HG03025 (cell line): ENCODE results near the gene GRIN2D.
A peak's percentile ranks its signal among the peaks of the same experiment; 100 is the strongest.

Source experiments
- ATAC-seq: cut with Tn5 transposase; IDR thresholded peaks from one replicate; pipeline ENCODE4 v1.9.1; 2021; ENCODE audit warnings: mild to moderate bottlenecking, moderate library complexity; ENCODE audit not compliant: unreplicated experiment, low FRiP score

Gene GRIN2D

DNA sequence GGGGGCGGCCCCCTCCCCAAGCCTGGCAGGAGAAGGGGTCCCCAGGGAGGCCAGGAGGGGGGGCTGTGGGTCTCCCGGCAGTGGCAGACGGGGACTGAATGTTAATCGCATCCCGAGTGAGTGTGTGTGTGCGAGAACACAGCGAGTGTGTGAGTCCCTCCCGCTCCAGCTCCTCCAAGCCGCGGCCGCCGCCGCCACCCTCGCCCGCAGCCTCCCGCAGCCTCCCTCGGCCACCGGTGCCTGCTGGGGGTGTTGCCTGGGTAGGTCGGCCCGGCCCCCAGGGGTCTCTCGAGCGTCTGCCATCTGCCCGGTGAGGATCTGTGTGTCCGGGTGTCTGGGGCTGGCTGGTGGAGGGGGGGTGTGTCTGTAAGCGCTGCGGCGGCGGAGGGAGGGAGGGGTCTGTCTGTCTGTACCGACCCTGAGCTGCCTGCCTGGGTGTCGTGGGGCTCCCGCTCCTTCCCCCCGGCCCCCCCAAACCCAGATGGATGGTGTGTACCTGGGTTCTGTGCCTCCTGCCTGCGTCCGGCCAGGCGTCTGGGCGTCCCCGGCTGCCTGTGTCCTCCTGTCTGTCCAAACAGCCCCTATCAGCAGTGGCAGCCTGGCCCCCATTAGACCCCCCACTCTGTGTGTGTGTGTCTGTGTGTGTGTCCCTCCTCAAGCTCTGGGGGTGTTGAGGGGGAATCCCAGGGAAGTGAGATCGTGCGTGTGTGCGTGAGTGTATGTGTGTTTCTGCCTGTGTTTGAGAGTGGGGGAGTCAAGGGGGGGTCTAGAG is at the start of gene GRIN2D:
TSS of gene GRIN2D (plus strand) at position 110 of the 772 bp plus-strand sequence. CDS start 4,725 bp downstream, outside the sequence.
- no peak for ATAC-seq

DNA sequence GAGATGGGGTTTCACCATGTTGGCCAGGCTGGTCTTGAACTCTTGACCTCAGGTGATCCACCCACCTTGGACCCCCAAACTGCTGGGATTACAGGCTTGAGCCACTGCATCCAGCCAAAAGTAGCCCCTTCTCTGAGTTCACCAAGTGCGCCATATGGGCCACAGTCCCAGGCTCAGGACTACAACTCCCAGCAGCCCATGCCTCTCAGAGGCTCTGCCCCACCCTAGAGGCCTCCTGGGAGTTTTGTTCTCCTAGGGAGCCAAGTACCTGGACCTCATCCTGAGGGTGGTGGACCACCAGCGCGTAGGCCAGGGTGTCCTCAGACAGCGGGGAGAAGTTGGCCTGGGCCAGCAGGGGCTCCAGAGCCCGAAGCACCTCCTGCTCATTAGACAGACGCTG is 48.6 kb upstream of the GRIN2D start:
- ATAC-seq, result no peak

DNA sequence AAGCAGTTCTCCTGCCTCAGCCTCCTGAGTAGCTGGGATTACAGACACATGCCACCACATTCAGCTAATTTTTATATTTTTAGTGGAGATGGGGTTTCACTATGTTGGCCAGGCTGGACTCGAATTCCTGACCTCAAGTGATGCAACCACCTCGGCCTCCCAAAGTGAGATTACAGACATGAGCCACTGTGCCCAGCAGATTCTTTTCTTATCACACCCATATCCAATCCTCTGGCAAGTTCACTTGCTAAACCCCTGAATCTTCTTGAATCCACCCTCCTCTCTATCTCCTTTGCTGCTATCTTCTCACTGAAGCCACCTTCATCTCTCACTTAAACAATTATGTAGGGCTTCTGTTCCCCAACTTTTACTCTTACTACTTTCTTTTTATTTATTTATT is 47.3 kb upstream of the GRIN2D start:
- no peak for ATAC-seq

DNA sequence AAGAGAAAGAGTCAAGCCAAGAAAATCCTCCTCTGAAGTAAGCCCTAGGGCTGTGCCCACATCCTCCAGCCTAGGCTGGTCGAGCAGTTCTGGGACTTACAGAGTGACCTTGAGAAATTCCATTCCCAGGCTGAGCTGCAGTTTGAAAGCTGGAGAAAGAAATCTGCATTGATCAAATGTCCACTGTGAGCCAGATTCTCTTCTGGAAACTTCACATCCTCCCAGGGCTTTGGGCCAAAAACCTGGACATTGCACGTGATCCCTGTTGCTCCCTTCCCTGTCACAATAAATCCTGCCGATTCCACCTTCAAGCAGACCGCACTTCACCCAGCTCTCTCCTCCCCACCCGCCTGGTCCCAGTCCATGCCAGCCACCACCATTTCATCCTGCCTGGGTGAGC is 45.4 kb upstream of the GRIN2D start:
- no peak for ATAC-seq

DNA sequence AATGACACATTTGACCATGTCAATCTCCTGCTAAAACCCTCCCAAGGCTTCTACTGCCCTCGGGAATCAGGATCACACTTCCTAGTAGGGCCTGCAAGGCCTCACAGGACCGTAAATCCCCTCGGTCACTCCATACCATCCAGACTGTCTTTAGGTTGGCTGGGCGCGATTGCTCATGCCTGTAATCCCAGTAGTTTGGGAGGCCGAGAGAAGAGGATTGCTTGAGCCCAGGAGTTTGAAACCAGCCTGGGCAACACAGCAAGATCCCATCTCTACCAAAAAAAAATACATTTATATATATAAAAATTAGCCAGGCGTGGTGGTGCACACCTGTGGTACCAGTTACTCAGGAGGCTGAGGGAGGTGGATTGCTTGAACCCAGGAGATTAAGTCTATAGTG is 44.7 kb upstream of the GRIN2D start:
- no peak for ATAC-seq

DNA sequence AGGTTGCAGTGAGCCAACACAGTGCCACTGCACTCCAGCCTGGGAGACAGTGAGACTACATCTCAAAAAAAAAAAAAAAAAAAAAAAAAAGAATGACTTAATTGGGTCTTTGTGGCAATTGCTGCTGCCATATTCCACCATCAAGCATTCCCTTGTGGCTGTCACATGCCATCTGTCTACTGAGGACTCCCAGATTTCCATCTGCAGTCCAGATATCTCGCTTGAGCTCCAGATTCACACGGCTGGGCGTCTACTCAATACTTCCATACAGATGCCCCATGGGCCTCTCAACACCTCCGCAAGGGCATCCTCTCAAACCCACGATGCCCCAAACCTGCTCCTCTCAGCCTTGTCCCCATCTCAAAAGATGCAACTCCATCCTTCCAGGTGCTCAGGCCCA is 42.6 kb upstream of the GRIN2D start:
- no peak for ATAC-seq

DNA sequence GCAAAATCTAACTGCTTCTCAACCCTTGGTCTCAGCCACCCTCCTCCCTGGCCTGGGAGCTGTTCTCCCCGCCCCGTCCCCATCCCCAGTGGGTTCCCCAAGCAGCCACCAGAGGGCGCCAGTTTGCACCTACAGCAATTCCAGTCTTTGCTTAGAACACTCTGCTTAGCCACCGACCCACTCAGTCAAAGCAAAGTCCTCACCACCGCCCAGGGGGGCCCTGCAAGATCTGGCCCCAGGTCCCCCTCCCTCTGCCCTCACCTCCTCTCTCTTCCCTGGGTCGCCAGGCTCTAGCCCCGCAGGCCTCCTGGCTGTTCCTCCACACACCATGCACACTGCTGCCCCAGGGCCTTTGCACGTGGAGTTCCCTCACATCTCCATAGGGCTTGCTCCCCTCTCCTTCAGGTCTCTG is 42.1 kb upstream of the GRIN2D start:
- ATAC-seq, result no peak

DNA sequence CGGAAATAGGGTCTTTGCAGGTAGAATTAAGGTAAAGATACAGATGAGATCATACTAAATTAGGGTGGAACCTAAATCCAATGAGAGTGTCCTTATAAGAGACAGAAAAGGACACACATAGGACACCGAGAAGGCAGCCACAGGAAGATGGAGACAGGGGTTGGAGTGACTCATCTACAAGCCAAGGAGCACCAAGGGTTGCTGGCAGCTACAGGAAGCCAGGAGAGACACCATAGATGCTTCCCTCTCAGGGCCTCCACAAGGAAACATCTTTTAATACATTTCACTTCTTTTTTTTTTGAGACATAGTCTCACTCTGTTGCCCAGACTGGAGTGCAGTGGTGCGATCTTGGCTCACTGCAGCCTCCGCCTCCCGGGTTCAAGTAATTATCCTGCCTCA is 39.8 kb upstream of the GRIN2D start:
- no peak for ATAC-seq

DNA sequence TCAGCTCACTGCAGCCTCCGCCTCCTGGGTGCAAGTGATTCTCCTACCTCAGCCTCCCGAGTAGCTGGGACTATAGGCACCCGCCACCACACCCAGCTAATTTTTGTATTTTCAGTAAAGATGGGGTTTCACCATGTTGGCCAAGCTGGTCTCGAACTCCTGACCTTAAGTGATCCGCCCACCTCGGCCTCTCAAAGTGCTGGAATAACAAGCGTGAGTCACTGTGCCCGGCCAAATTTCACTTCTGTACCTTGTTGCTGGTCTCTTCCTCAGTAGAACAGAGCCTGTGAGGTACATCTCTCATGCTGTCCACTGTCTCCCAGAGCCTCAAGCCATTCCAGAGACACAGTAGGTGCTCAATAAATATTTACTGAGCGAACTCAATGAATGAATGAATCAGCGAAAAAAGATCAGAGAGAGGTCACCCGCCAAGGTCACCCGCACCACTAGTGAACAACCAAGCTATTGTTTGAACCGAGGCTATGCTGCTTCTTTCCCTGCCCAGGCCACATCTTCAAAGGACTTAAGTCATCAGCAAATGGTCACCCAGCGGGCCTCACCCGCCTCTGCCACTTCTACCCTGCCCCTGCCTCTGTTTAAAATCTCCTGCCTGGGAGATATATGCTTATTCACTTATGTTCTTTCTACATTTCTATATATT is 39.0 kb upstream of the GRIN2D start:
- no peak for ATAC-seq

DNA sequence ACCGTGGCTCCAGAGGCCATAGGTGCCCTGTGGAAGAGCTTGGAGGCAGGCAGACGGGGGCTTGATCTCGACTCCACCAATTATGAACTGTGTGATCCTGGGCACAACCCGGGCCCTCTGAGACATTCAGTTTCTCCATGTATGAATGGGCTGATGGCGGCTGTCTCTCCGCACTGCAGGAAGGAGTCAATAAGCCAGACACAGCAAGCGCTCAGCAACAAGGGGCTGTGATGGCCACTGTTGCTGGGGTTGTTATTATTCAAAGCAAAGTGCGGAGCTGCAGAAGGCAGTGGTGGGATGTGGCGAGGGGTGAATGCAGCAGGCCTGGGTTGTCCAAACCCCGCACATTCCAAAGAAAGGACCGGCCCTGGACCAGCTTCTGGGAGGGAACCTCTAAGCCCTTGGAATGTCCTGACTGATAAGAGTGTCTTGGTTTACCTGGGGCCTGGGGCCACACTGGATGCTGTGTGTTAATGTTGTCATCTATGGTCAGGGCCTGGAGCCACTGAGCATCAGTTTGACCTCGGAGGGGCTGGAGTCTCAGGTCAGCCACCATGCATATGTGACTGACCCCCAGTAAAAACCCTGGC is 38.0 kb upstream of the GRIN2D start:
- no peak for ATAC-seq

DNA sequence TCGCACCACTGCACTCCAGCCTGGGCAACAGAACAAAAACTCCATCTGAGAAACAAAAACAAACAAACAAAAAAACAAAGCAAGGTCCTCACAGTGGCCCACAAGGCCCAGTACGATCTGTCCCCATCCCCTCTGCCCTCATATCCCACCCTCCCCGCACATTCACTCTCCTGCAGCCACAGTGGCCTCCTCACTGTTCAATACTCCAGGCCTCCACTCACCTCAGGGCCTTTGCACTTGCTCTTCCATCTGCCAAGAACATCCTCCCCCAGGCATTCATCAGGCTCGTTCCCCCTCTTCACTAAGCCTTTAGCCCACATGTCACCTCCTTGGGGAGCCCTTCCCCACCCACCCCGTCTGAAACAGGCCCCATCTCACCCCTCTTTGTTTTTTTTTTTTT is 34.3 kb upstream of the GRIN2D start:
- ATAC-seq, result no peak

DNA sequence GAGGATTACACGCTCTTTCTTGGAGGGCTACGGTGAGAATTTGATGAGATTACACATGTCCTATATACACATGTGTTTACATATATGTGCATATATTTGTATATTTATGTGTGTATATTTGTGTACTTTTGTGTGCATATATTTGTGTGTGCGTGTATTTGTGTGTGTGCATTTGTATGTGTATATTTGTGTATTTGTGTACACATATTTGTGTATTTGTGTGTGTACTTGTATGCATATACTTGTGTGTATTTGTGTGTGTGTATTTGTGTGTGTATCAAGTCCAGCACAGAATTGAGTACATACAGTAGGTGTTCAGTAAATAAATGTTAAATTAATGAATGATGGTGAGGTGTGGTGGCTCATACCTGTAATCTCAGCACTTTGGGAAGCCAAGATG is 31.6 kb upstream of the GRIN2D start:
- ATAC-seq, result no peak

DNA sequence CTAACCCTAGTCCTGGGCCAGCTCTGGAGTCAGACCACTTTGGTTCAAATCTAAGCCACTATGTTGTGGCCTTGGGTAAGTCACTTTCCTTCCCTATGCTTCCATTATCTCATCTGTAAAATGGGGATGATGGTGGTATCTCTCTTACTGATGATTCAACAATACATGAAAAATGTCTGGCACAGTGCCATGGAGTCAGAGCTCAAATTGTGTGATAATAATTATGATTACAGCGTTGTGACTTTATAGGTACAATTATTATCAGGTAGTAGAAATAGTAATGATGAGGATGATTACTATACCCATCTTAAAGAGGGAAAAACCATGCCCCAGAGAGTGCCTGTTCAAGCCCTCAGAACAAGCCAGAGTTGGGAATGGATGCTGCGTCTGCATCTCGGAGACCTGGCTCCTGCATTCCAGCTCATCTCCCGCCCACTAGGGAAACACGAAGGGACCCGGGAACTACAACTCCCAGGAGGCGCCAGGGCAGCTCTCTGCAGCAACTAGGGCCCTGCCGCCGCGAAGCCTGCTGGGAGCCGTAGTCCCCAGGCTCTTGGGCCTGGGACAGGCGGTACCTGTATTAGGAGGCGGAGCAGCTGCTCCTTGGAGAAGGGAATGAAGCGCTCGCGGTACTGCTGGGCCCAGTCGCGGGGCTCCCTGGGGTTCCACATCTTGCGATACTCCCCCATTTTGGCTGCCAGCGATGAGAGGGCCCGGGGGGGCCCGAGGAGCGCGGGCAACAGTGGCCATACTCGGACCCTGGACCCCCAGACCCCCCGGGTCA is 30.6 kb upstream of the GRIN2D start:
- ATAC-seq, result peak; percentile 41

DNA sequence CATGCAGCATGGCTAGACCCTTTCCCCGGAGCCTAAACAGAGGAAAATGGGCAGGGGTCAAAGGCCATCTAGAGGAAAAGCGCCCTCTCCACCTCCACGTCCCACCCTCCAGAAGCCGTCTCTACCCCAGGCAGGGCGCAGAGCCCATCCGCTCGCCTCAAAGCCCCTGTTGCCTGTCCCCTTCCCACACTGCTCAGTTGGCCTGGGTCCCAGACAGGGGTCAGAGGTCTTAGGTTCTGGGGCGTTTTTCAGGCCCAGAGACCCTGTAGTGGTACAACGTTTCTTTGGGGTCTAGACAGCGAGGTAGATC is 30.0 kb upstream of the GRIN2D start:
- peak; percentile 19 for ATAC-seq

DNA sequence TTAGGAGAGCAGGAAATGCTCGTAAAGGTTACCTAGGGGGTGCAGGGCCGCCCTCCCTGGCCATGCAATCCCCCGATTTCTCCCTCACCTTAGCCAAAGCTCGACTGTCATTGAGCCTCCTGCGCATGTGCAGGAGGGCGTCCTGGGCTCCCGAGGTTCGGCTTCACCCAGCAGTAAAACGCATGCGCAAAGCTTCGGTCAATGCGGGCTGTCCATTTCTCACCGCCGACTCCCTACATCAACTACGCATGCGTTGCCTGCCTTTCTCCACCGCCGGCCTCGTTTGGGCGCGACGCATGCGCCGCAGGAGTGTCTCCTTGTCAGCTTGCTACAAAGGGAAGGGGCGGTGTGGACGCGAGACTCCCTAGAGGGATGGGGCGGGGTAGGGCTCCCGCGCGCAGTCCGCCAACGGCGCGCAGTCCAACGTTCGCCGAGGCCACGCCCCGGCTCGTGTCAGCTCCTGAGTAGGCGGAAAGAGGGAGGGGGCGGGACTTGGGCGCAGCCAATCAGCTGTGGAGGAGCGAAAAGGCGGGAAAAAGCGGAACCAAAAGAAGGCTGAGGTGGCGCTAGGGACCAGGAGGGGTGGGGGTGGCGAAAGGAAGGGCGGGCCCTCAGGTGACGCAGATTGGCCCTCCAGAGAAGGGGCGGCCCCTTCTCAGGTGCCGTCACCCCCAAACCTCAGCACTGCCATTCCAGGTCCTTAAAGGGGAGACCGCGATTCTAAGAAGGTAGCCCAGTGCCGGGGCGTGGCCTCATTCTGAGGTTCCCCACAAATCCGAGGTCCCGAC is 29.5 kb upstream of the GRIN2D start, which contains the start of the genes SYNGR4 and TMEM143:
TSS of gene SYNGR4 (plus strand) at position 558 of the 788 bp plus-strand sequence. CDS start 1,476 bp downstream, outside the sequence.
TSS of gene TMEM143 (minus strand) at position 131 of the 788 bp plus-strand sequence. CDS start at position 111, 20 bp downstream.
- peak; percentile 83 for ATAC-seq

DNA sequence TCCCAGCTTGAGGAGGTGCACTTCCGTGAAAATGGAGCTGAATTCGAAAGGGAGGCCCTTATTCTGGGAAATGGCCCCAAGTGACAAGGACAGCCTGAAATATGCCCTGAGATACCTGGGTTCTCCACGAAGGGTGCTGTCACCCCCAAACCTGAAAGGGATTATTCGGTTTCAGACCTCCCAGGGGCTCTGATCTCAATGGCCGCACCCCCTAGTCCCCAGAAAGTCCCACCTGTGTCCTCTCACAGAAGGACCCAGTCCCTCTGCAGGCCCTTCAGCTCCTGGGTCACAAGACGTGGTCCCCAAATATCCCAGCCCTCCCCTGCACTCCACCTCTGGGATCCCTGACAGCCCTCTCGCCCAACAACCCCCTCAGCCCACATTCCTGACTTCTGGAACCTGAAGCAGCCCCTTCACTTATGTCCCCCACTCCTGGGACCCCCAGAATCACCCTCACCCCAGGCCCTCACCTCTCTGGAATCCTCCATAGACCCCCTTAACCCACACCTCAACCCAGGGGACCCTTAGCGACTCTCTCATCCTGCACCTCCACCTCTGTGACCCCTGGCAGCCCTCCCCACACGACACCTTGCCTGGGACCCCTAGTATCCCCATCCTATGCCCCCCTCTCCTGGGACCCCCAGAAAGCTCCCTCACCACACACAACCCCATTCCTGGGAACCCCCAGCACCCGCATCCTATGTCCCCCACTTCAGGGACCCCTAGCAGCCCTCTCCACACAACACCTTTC is 28.7 kb upstream of the GRIN2D start:
- no peak for ATAC-seq

DNA sequence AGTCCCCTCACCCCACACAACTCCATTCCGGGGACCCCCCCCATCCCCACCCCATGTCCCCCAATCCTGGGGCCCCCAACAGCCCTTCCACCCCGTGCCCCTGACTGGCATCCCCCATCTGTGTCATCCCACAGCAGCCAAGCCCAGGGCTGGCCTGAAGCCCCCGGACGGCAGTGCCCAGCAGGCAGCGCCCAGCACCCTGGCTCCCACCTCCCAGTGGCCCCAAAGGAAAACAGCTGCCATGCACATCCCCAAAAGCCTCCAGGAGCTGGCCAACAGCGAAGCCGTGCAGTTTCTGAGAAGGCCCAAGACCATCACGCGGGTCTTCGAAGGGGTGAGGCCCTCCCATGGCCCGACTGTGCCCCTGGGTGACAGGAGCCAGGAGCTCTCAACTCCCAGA is 27.9 kb upstream of the GRIN2D start:
- ATAC-seq, result no peak

DNA sequence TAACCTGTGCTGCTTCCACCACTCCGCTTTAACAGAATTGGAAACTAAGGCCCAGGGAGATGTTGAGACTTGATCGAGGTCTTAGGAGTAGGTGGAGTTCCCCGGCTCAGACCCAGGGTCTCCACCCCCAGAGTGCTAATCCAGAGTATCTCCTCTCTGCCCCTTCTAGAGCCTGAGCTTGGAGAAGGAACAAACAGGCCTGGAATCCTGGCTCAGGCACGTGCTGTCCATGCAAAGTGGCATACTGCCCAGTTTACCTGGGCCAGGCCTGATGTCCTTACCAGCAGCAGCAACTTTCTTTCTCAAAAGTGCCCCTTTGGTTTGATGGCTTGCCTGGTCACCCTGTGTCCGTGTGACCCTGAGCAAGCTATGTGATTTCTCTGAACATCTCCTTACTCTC is 25.6 kb upstream of the GRIN2D start:
- no peak for ATAC-seq

DNA sequence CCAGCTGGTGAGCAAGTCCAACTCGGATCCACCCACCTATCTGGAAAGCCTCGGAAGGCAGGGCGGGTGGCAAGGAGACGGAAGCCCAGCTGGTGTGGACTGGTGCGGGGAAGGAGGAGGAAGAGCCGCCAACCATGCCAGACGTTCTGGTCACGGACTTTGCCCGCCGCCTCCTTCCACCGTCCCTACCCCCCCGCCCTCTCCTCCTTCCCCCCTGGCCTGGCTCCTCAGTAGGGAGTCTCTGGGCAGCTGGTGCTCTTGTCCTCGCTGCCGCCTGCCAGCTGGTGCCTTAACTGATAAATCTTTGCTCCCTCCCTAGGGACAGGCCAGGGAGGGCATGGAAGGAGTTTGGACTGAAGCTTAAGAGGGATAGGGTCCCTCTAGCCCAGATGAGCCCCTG is 24.5 kb upstream of the GRIN2D start:
- no peak for ATAC-seq
